ENCODE measurements around the gene ELOVL7.

DNA sequence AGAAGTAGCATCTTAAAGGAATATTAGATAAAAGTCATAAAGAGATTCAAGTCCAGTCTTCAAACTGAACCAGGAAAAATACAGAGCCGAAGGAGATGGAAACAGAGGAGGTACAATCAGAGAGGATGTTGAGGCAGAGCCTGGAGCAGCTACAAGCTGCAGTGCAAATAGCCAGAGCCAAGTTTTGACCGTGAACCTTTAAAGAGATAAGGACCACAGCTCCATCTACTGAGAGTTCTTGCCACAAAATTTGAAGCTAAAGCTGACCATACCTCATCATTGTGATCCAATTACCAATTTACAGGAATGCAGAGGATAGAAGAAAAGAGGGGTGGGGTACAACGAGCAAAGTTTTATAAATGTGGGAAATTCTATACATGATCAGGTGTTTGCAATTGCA, 133.7 kb downstream of the ELOVL7 start:
- no peak for TF ChIP-seq POLR2A (IDR thresholded peaks at IDR 0.05)
- TF ChIP-seq, protein P1, sequence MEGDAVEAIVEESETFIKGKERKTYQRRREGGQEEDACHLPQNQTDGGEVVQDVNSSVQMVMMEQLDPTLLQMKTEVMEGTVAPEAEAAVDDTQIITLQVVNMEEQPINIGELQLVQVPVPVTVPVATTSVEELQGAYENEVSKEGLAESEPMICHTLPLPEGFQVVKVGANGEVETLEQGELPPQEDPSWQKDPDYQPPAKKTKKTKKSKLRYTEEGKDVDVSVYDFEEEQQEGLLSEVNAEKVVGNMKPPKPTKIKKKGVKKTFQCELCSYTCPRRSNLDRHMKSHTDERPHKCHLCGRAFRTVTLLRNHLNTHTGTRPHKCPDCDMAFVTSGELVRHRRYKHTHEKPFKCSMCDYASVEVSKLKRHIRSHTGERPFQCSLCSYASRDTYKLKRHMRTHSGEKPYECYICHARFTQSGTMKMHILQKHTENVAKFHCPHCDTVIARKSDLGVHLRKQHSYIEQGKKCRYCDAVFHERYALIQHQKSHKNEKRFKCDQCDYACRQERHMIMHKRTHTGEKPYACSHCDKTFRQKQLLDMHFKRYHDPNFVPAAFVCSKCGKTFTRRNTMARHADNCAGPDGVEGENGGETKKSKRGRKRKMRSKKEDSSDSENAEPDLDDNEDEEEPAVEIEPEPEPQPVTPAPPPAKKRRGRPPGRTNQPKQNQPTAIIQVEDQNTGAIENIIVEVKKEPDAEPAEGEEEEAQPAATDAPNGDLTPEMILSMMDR (IDR thresholded peaks at IDR 0.05), result no peak

Data from right lobe of liver (tissue), 4 donors.